Right atrium auricular region (tissue), 2 donors: ENCODE results near the gene CYB561D2. TPM values are rescaled to one million over a fixed set of nuclear protein-coding genes. Genes with fewer than 3 reads are reported as not detected.
A peak's percentile ranks its signal among the peaks of the same experiment; 100 is the strongest.

Source experiments
- DNase-seq: peaks from one replicate; pipeline ENCODE4 v3.0.0-alpha.2; 2019; ENCODE audit warnings: low spot score
- H3K27ac ChIP-seq, 2 donors: fragments of 200-600 bp; sonication (generic); 1 replicate in 1 of 2; 2 replicates in 1 of 2; pipeline ENCODE4 v1.5.1; 2016 to 2019
- H3K27me3 ChIP-seq, 2 donors: fragments of 200-600 bp; sonication (generic); one replicate each; pipeline versions ENCODE4 v1.5.1 to v1.6.0; 2017 to 2019
- H3K36me3 ChIP-seq: fragments of 200-600 bp; sonication (generic); one replicate; pipeline ENCODE4 v1.5.1; 2016
- H3K4me1 ChIP-seq, 2 donors: fragments of 200-600 bp; sonication (generic); one replicate each; pipeline versions ENCODE4 v1.5.1 to v1.6.0; 2017 to 2019
- H3K4me3 ChIP-seq, 2 donors: fragments of 200-600 bp; sonication (generic); 1 replicate in 1 of 2; 2 replicates in 1 of 2; pipeline ENCODE4 v1.5.1; 2017 to 2019; ENCODE audit warnings: mild to moderate bottlenecking in 1 of 2, moderate library complexity in 1 of 2
- H3K9me3 ChIP-seq, 2 donors: fragments of 200-600 bp; sonication (generic); one replicate each; pipeline ENCODE4 v1.5.1; 2019
- total RNA-seq, 2 donors: library from RNA; depleted of rRNA; stranded (reverse); fragments of >200 nt; gene quantifications; one replicate each; pipeline ENCODE4 v1.1.0, GENCODE V29; 2016
- TF ChIP-seq, protein P1 (sequence below), 2 donors: fragments of 200-600 bp; sonication (generic); IDR thresholded peaks; one replicate each; pipeline ENCODE4 v1.5.1; 2019; ENCODE audit warnings: antibody characterized with exemption in 2 of 2

Gene CYB561D2
- total RNA-seq, 2 donors from 2014 or later, result 11.7 to 11.9 TPM

DNA sequence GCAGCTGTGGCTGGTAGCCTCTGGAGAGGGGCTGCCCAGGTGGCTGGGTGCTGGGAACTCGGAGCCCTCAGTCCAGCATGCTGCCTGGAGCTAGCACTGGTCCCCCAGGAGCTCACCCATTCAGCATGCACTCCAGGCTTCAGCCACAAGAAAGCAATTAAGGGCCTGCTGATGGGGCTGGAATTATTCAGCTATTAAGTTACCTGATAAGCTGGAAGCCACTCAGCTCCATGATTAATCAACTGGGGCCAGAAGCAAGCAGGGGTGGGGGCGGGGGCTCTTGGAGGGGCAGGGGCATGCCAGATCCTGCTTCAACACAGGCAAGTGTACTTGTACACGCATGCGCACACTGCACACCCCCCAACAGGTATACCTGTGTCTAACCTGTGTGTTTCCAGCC lies 30.7 kb downstream of the CYB561D2 start:
- no peak for DNase-seq
- H3K27me3 ChIP-seq, result no peaks in the 10 kb centered on the region
- H3K27ac ChIP-seq, result no peak overlapping the region
- no peaks in the 10 kb centered on the region for H3K4me1 ChIP-seq
- H3K9me3 ChIP-seq, result no peaks in the 10 kb centered on the region
- TF ChIP-seq, protein P1, sequence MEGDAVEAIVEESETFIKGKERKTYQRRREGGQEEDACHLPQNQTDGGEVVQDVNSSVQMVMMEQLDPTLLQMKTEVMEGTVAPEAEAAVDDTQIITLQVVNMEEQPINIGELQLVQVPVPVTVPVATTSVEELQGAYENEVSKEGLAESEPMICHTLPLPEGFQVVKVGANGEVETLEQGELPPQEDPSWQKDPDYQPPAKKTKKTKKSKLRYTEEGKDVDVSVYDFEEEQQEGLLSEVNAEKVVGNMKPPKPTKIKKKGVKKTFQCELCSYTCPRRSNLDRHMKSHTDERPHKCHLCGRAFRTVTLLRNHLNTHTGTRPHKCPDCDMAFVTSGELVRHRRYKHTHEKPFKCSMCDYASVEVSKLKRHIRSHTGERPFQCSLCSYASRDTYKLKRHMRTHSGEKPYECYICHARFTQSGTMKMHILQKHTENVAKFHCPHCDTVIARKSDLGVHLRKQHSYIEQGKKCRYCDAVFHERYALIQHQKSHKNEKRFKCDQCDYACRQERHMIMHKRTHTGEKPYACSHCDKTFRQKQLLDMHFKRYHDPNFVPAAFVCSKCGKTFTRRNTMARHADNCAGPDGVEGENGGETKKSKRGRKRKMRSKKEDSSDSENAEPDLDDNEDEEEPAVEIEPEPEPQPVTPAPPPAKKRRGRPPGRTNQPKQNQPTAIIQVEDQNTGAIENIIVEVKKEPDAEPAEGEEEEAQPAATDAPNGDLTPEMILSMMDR (IDR thresholded peaks at IDR 0.05), result no peak
- no peaks in the 10 kb centered on the region for H3K36me3 ChIP-seq
- H3K4me3 ChIP-seq, result no peak overlapping the region

DNA sequence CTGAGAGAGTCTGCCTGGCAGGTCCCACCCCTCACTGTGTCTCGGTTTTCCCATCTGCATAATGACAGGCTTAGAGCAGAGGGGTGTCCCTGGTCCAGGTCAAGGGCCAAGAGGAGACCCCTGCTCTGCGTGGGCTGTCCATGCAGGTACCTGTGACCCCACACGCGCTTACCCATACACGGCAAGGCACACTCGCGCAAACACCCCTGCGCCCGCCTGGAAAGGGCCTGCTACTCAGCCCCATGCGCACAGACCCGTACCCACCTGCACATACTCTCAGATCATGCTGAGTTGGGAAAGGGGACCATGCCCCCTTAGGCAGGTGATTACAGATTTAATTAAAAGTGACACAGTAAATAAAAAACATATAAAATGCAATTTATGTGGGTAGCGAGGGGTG lies 32.1 kb downstream of the CYB561D2 start:
- no peaks in the 10 kb centered on the region for H3K9me3 ChIP-seq
- TF ChIP-seq, protein P1 (IDR thresholded peaks at IDR 0.05), result no peak
- DNase-seq, result no peak
- H3K27me3 ChIP-seq, result no peaks in the 10 kb centered on the region
- H3K4me1 ChIP-seq, result no peaks in the 10 kb centered on the region
- H3K4me3 ChIP-seq, result no peak overlapping the region
- no peak overlapping the region for H3K27ac ChIP-seq
- no peaks in the 10 kb centered on the region for H3K36me3 ChIP-seq

DNA sequence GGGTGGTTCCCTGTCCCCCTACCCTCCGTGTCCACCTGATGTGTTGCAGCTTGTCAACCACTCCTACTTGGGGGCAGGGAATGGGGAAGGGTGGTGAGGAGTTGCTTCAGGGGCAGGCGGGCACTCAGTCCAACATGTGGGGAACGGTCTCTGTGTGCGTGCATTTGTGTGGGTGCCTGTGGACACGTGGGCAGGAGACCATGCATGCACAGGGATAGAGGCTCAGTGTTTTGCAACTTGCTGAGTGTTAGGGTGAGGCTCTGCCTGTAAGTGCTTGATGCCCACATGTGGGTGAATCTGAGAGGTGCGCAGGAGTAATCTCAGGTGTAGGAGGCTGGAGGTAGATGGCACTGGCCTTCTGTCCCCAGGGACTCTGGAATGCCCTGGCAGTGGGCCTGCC lies 33.1 kb downstream of the CYB561D2 start:
- H3K4me3 ChIP-seq, result no peak overlapping the region
- no peaks in the 10 kb centered on the region for H3K4me1 ChIP-seq
- H3K9me3 ChIP-seq, result no peaks in the 10 kb centered on the region
- H3K27ac ChIP-seq, result no peak overlapping the region
- H3K27me3 ChIP-seq, result no peaks in the 10 kb centered on the region
- no peaks in the 10 kb centered on the region for H3K36me3 ChIP-seq
- no peak for DNase-seq
- TF ChIP-seq, protein P1 (IDR thresholded peaks at IDR 0.05), result no peak

DNA sequence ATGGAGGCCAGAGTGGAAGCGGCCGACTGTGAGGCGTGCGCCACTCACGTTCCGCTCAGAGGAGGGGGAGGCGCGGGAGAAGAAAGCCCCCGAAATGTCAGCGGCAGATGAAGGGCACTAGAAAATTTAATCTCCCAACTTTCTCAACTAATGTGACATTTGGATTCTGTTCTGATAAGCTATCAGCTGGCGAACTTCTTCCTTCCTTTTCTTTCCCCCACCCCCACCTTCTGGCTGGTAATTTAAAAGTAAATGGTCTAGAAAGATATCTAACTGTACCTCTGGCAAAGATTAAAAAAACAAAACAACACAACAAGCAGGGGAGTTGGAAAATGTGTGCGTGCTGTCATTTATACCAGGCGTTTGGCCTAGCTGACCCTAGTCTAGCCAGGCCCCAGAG lies 35.1 kb downstream of the CYB561D2 start:
- peaks cover 0 to 6% of the 10 kb centered on the region in 2 donors for H3K4me1 ChIP-seq
- TF ChIP-seq, protein P1 (IDR thresholded peaks at IDR 0.05), result no peak
- no peaks in the 10 kb centered on the region for H3K9me3 ChIP-seq
- DNase-seq, result no peak
- H3K27ac ChIP-seq, result no peak overlapping the region
- H3K4me3 ChIP-seq, result no peak overlapping the region
- H3K27me3 ChIP-seq, result no peaks in the 10 kb centered on the region
- no peaks in the 10 kb centered on the region for H3K36me3 ChIP-seq

DNA sequence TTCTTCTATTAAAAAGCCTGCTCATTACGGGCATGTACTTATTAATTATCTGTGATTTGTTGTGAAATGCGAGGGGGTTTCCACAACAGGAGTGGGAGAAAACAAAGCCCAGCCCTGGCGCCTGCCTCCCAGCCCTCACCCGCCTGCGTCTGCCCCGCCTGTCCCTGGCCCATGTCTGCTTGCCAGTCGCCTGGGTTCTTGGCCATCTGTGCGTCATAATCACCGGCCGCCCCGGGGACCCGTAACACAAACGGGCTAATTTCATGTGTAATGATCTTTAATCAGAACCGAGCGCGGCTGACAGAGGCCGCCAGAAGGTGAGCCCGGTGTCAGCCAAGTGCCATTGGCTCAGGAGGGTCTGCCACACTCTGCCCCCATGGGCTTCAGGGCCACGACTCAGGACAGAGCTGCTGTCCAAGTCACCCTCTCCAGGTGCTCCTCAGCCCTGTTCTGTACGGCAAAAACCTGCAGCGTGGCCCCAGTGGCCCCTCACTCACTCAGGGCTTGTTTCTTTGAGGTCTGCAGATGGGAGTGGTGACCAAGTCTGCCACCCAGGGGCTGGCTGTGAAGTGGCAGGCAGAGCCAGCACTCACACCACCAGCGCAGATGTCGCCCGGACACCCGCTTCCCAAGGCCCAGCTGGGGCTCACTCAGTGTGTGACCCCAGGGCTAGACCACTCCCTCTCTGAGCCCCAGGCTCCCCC lies 37.5 kb downstream of the CYB561D2 start:
- H3K9me3 ChIP-seq, result no peaks in the 10 kb centered on the region
- peaks cover 0 to 28% of the 10 kb centered on the region in 2 donors for H3K4me1 ChIP-seq
- TF ChIP-seq, protein P1 (IDR thresholded peaks at IDR 0.05), result peak in 1 of 2 donors; percentile 39
- no peak overlapping the region for H3K4me3 ChIP-seq
- H3K36me3 ChIP-seq, result no peaks in the 10 kb centered on the region
- no peak for DNase-seq
- H3K27me3 ChIP-seq, result no peaks in the 10 kb centered on the region
- no peak overlapping the region for H3K27ac ChIP-seq
